Mucosa of descending colon (tissue), 3 donors: ENCODE measurements around the gene TNFRSF6B. TPM values are rescaled to one million over a fixed set of nuclear protein-coding genes. Genes with fewer than 3 reads are reported as not detected.

ENCODE experiments used
- ATAC-seq: fragments of 200-7000 bp; cut with Tn5 transposase; one replicate; pipeline ENCODE4 v1.9.1; 2020; ENCODE audit warnings: mild to moderate bottlenecking, moderate library complexity
- DNase-seq, 3 donors: peaks; one replicate each; pipeline ENCODE4 v3.0.0-alpha.2; 2020
- H3K36me3 ChIP-seq: fragments of 200-600 bp; one replicate; pipeline ENCODE4 v1.8.0; 2021; ENCODE audit warnings: low read depth, mild to moderate bottlenecking
- H3K4me1 ChIP-seq: fragments of 200-600 bp; one replicate; pipeline ENCODE4 v1.8.0; 2021; ENCODE audit warnings: low read depth, mild to moderate bottlenecking
- H3K4me3 ChIP-seq: fragments of 200-600 bp; one replicate; pipeline ENCODE4 v1.8.0; 2021; ENCODE audit warnings: mild to moderate bottlenecking
- H3K9me3 ChIP-seq: fragments of 200-600 bp; one replicate; pipeline ENCODE4 v1.8.0; 2021; ENCODE audit warnings: mild to moderate bottlenecking
- CTCF ChIP-seq: fragments of 200-600 bp; IDR thresholded peaks from one replicate; pipeline ENCODE4 v1.8.0; 2022; ENCODE audit warnings: antibody characterized with exemption, mild to moderate bottlenecking
- intact Hi-C, 2 donors: fragments of 100-400 bp; cut with DNase I in 1 of 2; cut with micrococcal nuclease in 1 of 2; formaldehyde crosslinking; loops; one replicate each; pipeline versions ENCODE4 v1.11.0 to v1.11.1; 2022; cut with DNase I, micrococcal nuclease
- total RNA-seq, 3 donors: library from RNA; stranded (reverse); fragmentation: NEBNext Ultra II Directional in 2 of 3; extraction: Animal tissue kit (Norgen Biotek cat#: 25700) in 2 of 3; gene quantifications; one replicate each; pipeline versions ENCODE4 v1.2.1 to v1.2.4, GENCODE V29; 2021 to 2023
- donor health status: DM: no; HTN: no; CAD: no; lungs with moderate emphysema.
- donor health status: DM: no; HTN: no; CAD: no.
- donor health status: DM: no; HTN: yes; CAD: no.

Gene TNFRSF6B
- total RNA-seq, 3 donors from 2014 or later: 19.7 TPM; not detected in 2

- intact Hi-C loops: no loop called here
- H3K9me3 ChIP-seq: no peaks in the 10 kb centered on the region
These were observed 35.0 kb downstream of the TNFRSF6B start for GRCh38 chr20:63731410-63731809.

GRCh38 chr20:63732118-63733095, 36.0 kb downstream of the TNFRSF6B start:
- DNase-seq: peak in 1 of 3 donors; percentile 48
- intact Hi-C loops: no loop called here
- no peaks in the 10 kb centered on the region for H3K36me3 ChIP-seq
- no peak for TF ChIP-seq CTCF
- no peak overlapping the region for H3K4me3 ChIP-seq
- H3K9me3 ChIP-seq: no peaks in the 10 kb centered on the region
- H3K4me1 ChIP-seq: peaks cover 29% of the 10 kb centered on the region
- ATAC-seq: no peak

More at GRCh38 chr20:63731410-63731809, 35.0 kb downstream of the TNFRSF6B start:
- no peak for TF ChIP-seq CTCF
- no peaks in the 10 kb centered on the region for H3K36me3 ChIP-seq
- H3K4me3 ChIP-seq: no peak overlapping the region
- no peak for DNase-seq
- no peak for ATAC-seq
- H3K4me1 ChIP-seq: peaks cover 29% of the 10 kb centered on the region

- Histone ChIP-seq H3K4me1 (peaks cover 29% of the 10 kb centered on the region), H3K36me3 (no peaks in the 10 kb centered on the region), H3K4me3 (no peak overlapping the region), H3K9me3 (no peaks in the 10 kb centered on the region)
- ATAC-seq: no peak
- no peak for TF ChIP-seq CTCF
- intact Hi-C loops: no loop called here
- peak in 1 of 3 donors; percentile 48 for DNase-seq
These were observed 36.7 kb downstream of the TNFRSF6B start for GRCh38 chr20:63733117-63733516.

- Histone ChIP-seq H3K9me3 (no peaks in the 10 kb centered on the region), H3K4me1 (peaks cover 32% of the 10 kb centered on the region), H3K36me3 (no peaks in the 10 kb centered on the region), H3K4me3 (no peak overlapping the region)
- TF ChIP-seq CTCF: no peak
- DNase-seq (peak in 2 of 3 donors; percentile 26 to 47), ATAC-seq (no peak)
- intact Hi-C loops: no loop called here
These were observed 37.2 kb downstream of the TNFRSF6B start for GRCh38 chr20:63733579-63734081.

GRCh38 chr20:63734111-63734945, 37.9 kb downstream of the TNFRSF6B start:
- Histone ChIP-seq H3K36me3 (no peaks in the 10 kb centered on the region), H3K4me1 (peaks cover 36% of the 10 kb centered on the region), H3K9me3 (no peaks in the 10 kb centered on the region), H3K4me3 (no peak overlapping the region)
- DNase-seq (peak in 2 of 3 donors; percentile 25 to 49), ATAC-seq (no peak)
- TF ChIP-seq CTCF: no peak
- intact Hi-C loops: no loop called here
